Panc1 (cell line): ENCODE measurements around the gene PLCD1. TPM values are rescaled to one million over a fixed set of nuclear protein-coding genes. Genes with fewer than 3 reads are reported as not detected.

Source experiments
- microRNA-seq: library from miRNA; unstranded; fragments of <30 nt; microRNA quantifications from one replicate; pipeline ENCODE4 v1.1.0, GENCODE V29; 2020; ENCODE audit not compliant: unreplicated experiment
- total RNA-seq: library from RNA; stranded (reverse); gene quantifications from one replicate; pipeline ENCODE4 v1.2.1, GENCODE V29; 2021; ENCODE audit not compliant: unreplicated experiment

PLCD1 gene
- total RNA-seq, 1 experiment from 2014 or later = 1.8 TPM

Small RNAs within 50 kb of the gene (microRNA-seq; reads per million reads assigned to microRNA genes)
- 6.4 reads per million, percentile 19 among the genes with 10 or more reads in this experiment for gene MIR26A1

Other genes starting within 250 kb of the PLCD1 start
- 16.6 TPM for gene CTDSPL, start 167.8 kb downstream of the PLCD1 start, total RNA-seq
- 5.7 TPM for gene VILL, start 38.9 kb downstream of the PLCD1 start, total RNA-seq
- not detected for gene DLEC1, start 9.6 kb upstream of the PLCD1 start, total RNA-seq
- 52.0 TPM for gene ACAA1, start 107.5 kb upstream of the PLCD1 start, total RNA-seq
- gene MYD88, start 109.0 kb upstream of the PLCD1 start, total RNA-seq = 32.7 TPM
- 33.2 TPM for gene OXSR1, start 135.9 kb upstream of the PLCD1 start, total RNA-seq
- gene SLC22A13, start 236.2 kb upstream of the PLCD1 start, total RNA-seq = 0.33 TPM